Gastrocnemius medialis (tissue), 4 donors: ENCODE results near the gene RNF144A.

Experiments used
- CTCF ChIP-seq, 5 experiments: fragments of 450-650 bp in 3 of 5; fragments of 200-600 bp in 2 of 5; sonication (generic) in 2 of 5; IDR thresholded peaks in 4 of 5; conservative IDR thresholded peaks in 1 of 5; 1 replicate in 4 of 5; 2 replicates in 1 of 5; pipeline ENCODE4 v1.5.1; 2016 to 2019; ENCODE audit warnings: antibody characterized with exemption in 5 of 5, mild to moderate bottlenecking in 3 of 5, moderate library complexity in 3 of 5
- POLR2A ChIP-seq, 2 donors: fragments of 450-650 bp; IDR thresholded peaks; one replicate each; pipeline ENCODE4 v1.6.1; 2017; ENCODE audit warnings: antibody characterized with exemption in 2 of 2, mild to moderate bottlenecking in 2 of 2, moderate library complexity in 2 of 2

GRCh38 chr2:6937157-6937556 is 19.9 kb downstream of the RNF144A start:
- TF ChIP-seq CTCF (IDR thresholded peaks at IDR 0.05 in 4 of 5, conservative IDR thresholded peaks at IDR 0.05 in 1 of 5) (no peak), POLR2A (IDR thresholded peaks at IDR 0.05) (no peak)
